Activated CD4-positive, alpha-beta T cell treated with anti-CD3 and anti-CD28 coated beads for 36 hours (primary cell): ENCODE results near the gene PARD6A. TPM values are rescaled to one million over a fixed set of nuclear protein-coding genes. Genes with fewer than 3 reads are reported as not detected.
"Not testable (repeated sequence)": the region's sequence is repeated elsewhere in the genome, so short reads cannot be mapped to it uniquely, and the experiment has no call there.

Experiments
- ATAC-seq: fragments of 200-7000 bp; cut with Tn5 transposase; one replicate; pipeline ENCODE4 v1.10.0; 2021; ENCODE audit warnings: mild to moderate bottlenecking, moderate library complexity
- CTCF ChIA-PET: fragments of 350-600 bp; sonication (Branson Sonifier 250); formaldehyde crosslinking; loops from one replicate; lab custom pipeline; 2021; ENCODE audit warnings: antibody characterized with exemption; lab: Charles Lee
- POLR2A ChIA-PET: fragments of 350-600 bp; sonication (Branson Sonifier 250); formaldehyde crosslinking; loops from one replicate; lab custom pipeline; 2021; ENCODE audit warnings: antibody characterized with exemption, inconsistent platforms; lab: Charles Lee
- DNase-seq: peaks from one replicate; pipeline ENCODE4 v3.0.0-alpha.2; 2020
- H3K27ac Mint-ChIP-seq: one replicate; pipeline ENCODE4 v1.8.0; 2021; ENCODE audit warnings: mixed read lengths
- H3K27me3 Mint-ChIP-seq: one replicate; pipeline ENCODE4 v1.8.0; 2021; ENCODE audit warnings: mixed read lengths
- H3K36me3 Mint-ChIP-seq: one replicate; pipeline ENCODE4 v1.8.0; 2021; ENCODE audit warnings: low read depth, mixed read lengths
- H3K4me1 Mint-ChIP-seq: one replicate; pipeline ENCODE4 v1.8.0; 2021; ENCODE audit warnings: mixed read lengths
- H3K4me3 Mint-ChIP-seq: one replicate; pipeline ENCODE4 v1.8.0; 2021; ENCODE audit warnings: mild to moderate bottlenecking, moderate library complexity, mixed read lengths
- H3K9me3 Mint-ChIP-seq: one replicate; pipeline ENCODE4 v1.8.0; 2021; ENCODE audit warnings: low read depth, mixed read lengths
- intact Hi-C, 2 experiments: fragments of 100-400 bp; cut with DNase I in 1 of 2; cut with micrococcal nuclease in 1 of 2; formaldehyde crosslinking; loops; one replicate each; pipeline versions ENCODE4 v1.14.2 to v1.15.1; 2022 to 2024; cut with DNase I, micrococcal nuclease
- total RNA-seq, 2 experiments: library from RNA; stranded (reverse); gene quantifications; one replicate each; pipeline ENCODE4 v1.2.3, GENCODE V29; 2021

Gene PARD6A
- total RNA-seq, 2 experiments from 2014 or later = 7.8 to 8.7 TPM

DNA sequence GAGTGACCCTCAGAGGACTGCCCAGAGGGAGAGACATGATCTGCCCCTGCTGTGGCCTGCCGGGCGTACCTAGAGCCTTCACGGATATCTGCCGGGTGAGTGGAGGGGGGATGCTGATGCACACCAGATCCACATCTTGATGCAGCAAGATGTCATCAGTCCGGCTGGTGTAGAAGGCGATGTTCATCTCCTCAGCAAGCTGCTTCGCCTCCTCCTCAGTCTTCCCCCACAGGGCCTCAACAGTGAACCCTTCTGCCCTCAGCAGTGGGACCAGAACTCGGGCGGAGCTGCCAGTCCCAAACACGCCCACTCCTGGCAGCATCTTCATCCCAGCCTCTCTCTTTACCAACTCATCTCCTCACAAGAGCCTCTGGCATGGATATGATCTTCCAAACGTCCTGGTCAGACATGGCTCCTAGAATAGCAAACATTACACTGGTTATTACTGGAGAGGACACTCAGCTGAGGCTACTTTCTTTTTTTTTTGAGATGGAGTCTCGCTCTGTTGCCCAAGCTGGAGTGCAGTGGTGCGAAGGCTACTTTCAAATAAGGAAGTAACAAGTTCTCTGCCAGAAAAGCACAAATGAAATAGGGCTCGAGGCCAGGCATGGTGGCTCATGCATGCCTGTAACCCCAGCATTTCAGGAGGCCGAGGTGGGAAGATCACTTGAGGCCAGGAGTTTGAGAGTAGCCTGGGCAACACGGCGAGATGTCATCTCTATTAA is 24.8 kb downstream of the PARD6A start:
- no peaks in the 10 kb centered on the region for H3K27me3 Mint-ChIP-seq
- DNase-seq = no peak

GRCh38 chr16:67693517-67694285 is 32.9 kb downstream of the PARD6A start:
- intact Hi-C loops, H3K4me1 Mint-ChIP-seq, H3K36me3 Mint-ChIP-seq, H3K9me3 Mint-ChIP-seq, ATAC-seq, H3K4me3 Mint-ChIP-seq, DNase-seq, POLR2A ChIA-PET, H3K27ac Mint-ChIP-seq, H3K27me3 Mint-ChIP-seq: not testable (repeated sequence)
- CTCF ChIA-PET = interaction anchor here (0.6 to 0.9 kb wide), 2 partner anchors 130 to 142 kb away, joined by 3 read pairs; no protein-coding TSS in a partner anchor

More for the DNA sequence above, 24.8 kb downstream of the PARD6A start:
- Mint-ChIP-seq H3K36me3 (peaks cover 9% of the 10 kb centered on the region), H3K27ac (no peak overlapping the region), H3K4me3 (no peak overlapping the region), H3K4me1 (peaks cover 8% of the 10 kb centered on the region), H3K9me3 (no peaks in the 10 kb centered on the region)
- no peak for ATAC-seq
- ChIA-PET CTCF (interaction anchor here (0.6 kb wide), 1 partner anchor 192 kb away, joined by 3 read pairs; no protein-coding TSS in a partner anchor), POLR2A (no interaction called here)
- intact Hi-C loops = loop anchor here in 1 of 2 experiments (10.0 kb wide), 1 partner anchor 331 kb away; no protein-coding TSS in a partner anchor

- no peak for ATAC-seq
- Mint-ChIP-seq H3K27me3 (no peaks in the 10 kb centered on the region), H3K9me3 (peaks cover 2% of the 10 kb centered on the region), H3K4me3 (no peak overlapping the region), H3K4me1 (peaks cover 2% of the 10 kb centered on the region), H3K36me3 (peaks cover 3% of the 10 kb centered on the region), H3K27ac (no peak overlapping the region)
- intact Hi-C loops = no loop called here
- ChIA-PET POLR2A (no interaction called here), CTCF (no interaction called here)
- no peak for DNase-seq
Observed at GRCh38 chr16:67694611-67695010, 33.9 kb downstream of the PARD6A start.

- Mint-ChIP-seq H3K27ac (no peak overlapping the region), H3K4me1 (no peaks in the 10 kb centered on the region)
Observed at GRCh38 chr16:67697422-67698185, 36.8 kb downstream of the PARD6A start.

GRCh38 chr16:67699265-67699664 is 38.5 kb downstream of the PARD6A start:
- Mint-ChIP-seq H3K9me3 (peaks cover 2% of the 10 kb centered on the region), H3K27me3 (no peaks in the 10 kb centered on the region), H3K36me3 (peaks cover 3% of the 10 kb centered on the region), H3K4me3 (no peak overlapping the region), H3K27ac (no peak overlapping the region), H3K4me1 (peaks cover 13% of the 10 kb centered on the region)
- CTCF ChIA-PET = no interaction called here
- no peak for ATAC-seq
- DNase-seq = no peak
- POLR2A ChIA-PET = no interaction called here
- intact Hi-C loops = no loop called here

More at GRCh38 chr16:67697422-67698185, 36.8 kb downstream of the PARD6A start:
- Mint-ChIP-seq H3K9me3 (peaks cover 2% of the 10 kb centered on the region), H3K4me3 (no peak overlapping the region), H3K27me3 (no peaks in the 10 kb centered on the region), H3K36me3 (peaks cover 3% of the 10 kb centered on the region)
- no peak for DNase-seq
- intact Hi-C loops = no loop called here
- ChIA-PET CTCF (interaction anchor here (0.6 to 2.0 kb wide), 6 partner anchors 20 to 301 kb away, joined by 3 to 8 read pairs (median 4); no protein-coding TSS in a partner anchor), POLR2A (no interaction called here)
- no peak for ATAC-seq

- H3K4me3 Mint-ChIP-seq = no peak overlapping the region
- H3K4me1 Mint-ChIP-seq = peaks cover 21% of the 10 kb centered on the region
- H3K27me3 Mint-ChIP-seq = no peaks in the 10 kb centered on the region
- ATAC-seq = no peak
- peaks cover 3% of the 10 kb centered on the region for H3K36me3 Mint-ChIP-seq
- DNase-seq = no peak
- no peak overlapping the region for H3K27ac Mint-ChIP-seq
- intact Hi-C loops = no loop called here
- ChIA-PET POLR2A (no interaction called here), CTCF (interaction anchor here (0.6 kb wide), 1 partner anchor 544 kb away, joined by 3 read pairs; the partner anchor contains the start of gene PLA2G15)
- H3K9me3 Mint-ChIP-seq = peaks cover 2% of the 10 kb centered on the region
Observed at GRCh38 chr16:67701420-67701819, 40.7 kb downstream of the PARD6A start.

- H3K27me3 Mint-ChIP-seq = no peaks in the 10 kb centered on the region
- ATAC-seq = no peak
- intact Hi-C loops = no loop called here
- peaks cover 21% of the 10 kb centered on the region for H3K4me1 Mint-ChIP-seq
- DNase-seq = no peak
- peaks cover 2% of the 10 kb centered on the region for H3K9me3 Mint-ChIP-seq
- ChIA-PET POLR2A (no interaction called here), CTCF (interaction anchor here (0.6 kb wide), 1 partner anchor 543 kb away, joined by 3 read pairs; the partner anchor contains the start of gene PLA2G15)
- H3K36me3 Mint-ChIP-seq = peaks cover 3% of the 10 kb centered on the region
- no peak overlapping the region for H3K27ac Mint-ChIP-seq
- no peak overlapping the region for H3K4me3 Mint-ChIP-seq
Observed at GRCh38 chr16:67702130-67702529, 41.4 kb downstream of the PARD6A start.

DNA sequence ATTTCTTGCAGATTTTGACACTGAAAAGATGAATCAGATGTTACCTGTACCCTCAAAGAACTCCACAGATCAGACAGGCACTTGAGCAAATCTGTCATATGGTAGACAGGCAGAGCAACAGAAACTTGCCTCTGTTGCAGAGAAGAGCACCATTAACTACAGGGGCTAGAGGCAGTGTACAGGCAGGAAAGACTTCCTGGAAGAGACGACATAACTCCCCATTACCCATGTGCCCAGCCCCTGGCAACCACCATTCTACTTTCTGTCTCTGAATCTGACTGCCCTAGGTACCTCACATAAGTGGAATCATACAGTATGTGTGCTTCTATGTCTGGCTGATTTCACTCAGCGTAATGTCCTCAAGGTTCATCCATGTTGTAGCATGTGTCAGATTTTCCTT is 42.9 kb downstream of the PARD6A start:
- ATAC-seq = peak; percentile 89
- peaks cover 21% of the 10 kb centered on the region for H3K4me1 Mint-ChIP-seq
- no peak overlapping the region for H3K4me3 Mint-ChIP-seq
- ChIA-PET POLR2A (no interaction called here), CTCF (no interaction called here)
- peaks cover 2% of the 10 kb centered on the region for H3K36me3 Mint-ChIP-seq
- H3K27me3 Mint-ChIP-seq = no peaks in the 10 kb centered on the region
- peak overlapping the region; percentile 65 for H3K27ac Mint-ChIP-seq
- intact Hi-C loops = no loop called here
- H3K9me3 Mint-ChIP-seq = peaks cover 1% of the 10 kb centered on the region
- peak; percentile 37 for DNase-seq

- Mint-ChIP-seq H3K9me3 (no peaks in the 10 kb centered on the region), H3K27ac (no peak overlapping the region), H3K27me3 (no peaks in the 10 kb centered on the region), H3K4me1 (peaks cover 21% of the 10 kb centered on the region), H3K4me3 (no peak overlapping the region), H3K36me3 (no peaks in the 10 kb centered on the region)
- CTCF ChIA-PET = no interaction called here
- intact Hi-C loops = no loop called here
- no peak for DNase-seq
- POLR2A ChIA-PET = no interaction called here
- ATAC-seq = no peak
Observed at GRCh38 chr16:67704110-67704509, 43.4 kb downstream of the PARD6A start.

DNA sequence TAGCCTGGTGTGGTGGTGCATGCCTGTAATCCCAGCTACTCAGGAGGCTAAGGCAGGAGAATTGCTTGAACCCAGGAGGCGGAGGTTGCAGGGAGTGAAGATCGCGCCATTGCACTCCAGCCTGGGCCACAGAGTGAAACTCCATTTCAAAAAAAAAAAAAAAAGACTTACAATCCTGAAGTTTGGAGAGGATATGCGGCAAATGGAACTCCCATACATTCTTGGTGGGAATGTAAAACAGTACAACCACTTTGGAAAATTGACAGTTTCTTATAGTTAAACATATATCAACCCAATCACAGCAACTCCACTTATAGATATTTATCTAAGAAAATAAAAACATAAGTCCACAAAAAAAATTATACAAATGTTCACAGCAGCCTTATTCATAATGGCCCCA is 46.5 kb downstream of the PARD6A start:
- no peak for DNase-seq
- POLR2A ChIA-PET = no interaction called here
- intact Hi-C loops = no loop called here

GRCh38 chr16:67707790-67708189 is 47.0 kb downstream of the PARD6A start:
- CTCF ChIA-PET = no interaction called here
- Mint-ChIP-seq H3K27ac (no peak overlapping the region), H3K4me3 (no peak overlapping the region), H3K9me3 (no peaks in the 10 kb centered on the region), H3K36me3 (no peaks in the 10 kb centered on the region), H3K4me1 (peaks cover 21% of the 10 kb centered on the region), H3K27me3 (no peaks in the 10 kb centered on the region)
- POLR2A ChIA-PET = no interaction called here
- intact Hi-C loops = no loop called here
- DNase-seq (no peak), ATAC-seq (no peak)

More for the DNA sequence above, 46.5 kb downstream of the PARD6A start:
- H3K36me3 Mint-ChIP-seq = no peaks in the 10 kb centered on the region
- ATAC-seq = no peak
- no peaks in the 10 kb centered on the region for H3K27me3 Mint-ChIP-seq
- no peak overlapping the region for H3K4me3 Mint-ChIP-seq
- peaks cover 21% of the 10 kb centered on the region for H3K4me1 Mint-ChIP-seq
- H3K27ac Mint-ChIP-seq = no peak overlapping the region
- H3K9me3 Mint-ChIP-seq = no peaks in the 10 kb centered on the region
- CTCF ChIA-PET = no interaction called here
